ENCODE results near the gene ARFGEF2.
A peak's percentile ranks its signal among the peaks of the same experiment; 100 is the strongest.

The ARFGEF2 gene

GRCh38 chr20:48921168-48921882, at the start of gene ARFGEF2:
ARFGEF2 (plus strand) TSS chr20:48921711; CDS start chr20:48921890, 179 bp downstream.
- TF ChIP-seq CTCF (IDR thresholded peaks at IDR 0.05; ENCODE audit: borderline replicate concordance, insufficient read depth, low read depth, low read length), result no peak
- H3K4me3 ChIP-seq (ENCODE audit: low read depth, low read length), result peak within 1 kb of the TSS; percentile 80

- TF ChIP-seq CTCF (IDR thresholded peaks at IDR 0.05; ENCODE audit: borderline replicate concordance, insufficient read depth, low read depth, low read length), result no peak
- H3K4me3 ChIP-seq (ENCODE audit: low read depth, low read length), result no peak overlapping the region
Measured at GRCh38 chr20:48875233-48875913, 46.1 kb upstream of the ARFGEF2 start.

- H3K4me3 ChIP-seq (ENCODE audit: low read depth, low read length), result no peak overlapping the region
- TF ChIP-seq CTCF (IDR thresholded peaks at IDR 0.05; ENCODE audit: borderline replicate concordance, insufficient read depth, low read depth, low read length), result no peak
Measured at GRCh38 chr20:48875914-48876240, 45.6 kb upstream of the ARFGEF2 start.

DNA sequence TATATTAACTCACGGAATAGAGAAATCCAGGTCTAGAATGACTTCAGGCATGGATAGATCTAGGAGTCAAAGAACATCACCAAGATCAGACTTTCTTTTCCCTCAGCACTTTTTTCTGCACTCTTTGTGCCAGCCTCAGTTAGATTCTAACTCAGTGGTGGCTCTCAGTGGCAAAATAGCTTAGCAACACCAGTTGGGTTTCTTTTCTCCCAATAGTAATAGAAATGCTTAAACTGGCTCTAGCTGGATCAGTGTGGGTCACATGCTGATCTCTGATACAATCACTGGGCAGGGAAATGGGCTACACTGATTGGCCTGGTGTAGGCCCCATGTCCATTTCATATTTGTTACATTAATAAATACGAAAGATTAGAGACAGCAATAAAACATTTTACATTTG, 44.2 kb upstream of the ARFGEF2 start:
- TF ChIP-seq CTCF (IDR thresholded peaks at IDR 0.05; ENCODE audit: borderline replicate concordance, insufficient read depth, low read depth, low read length), result no peak
- no peak overlapping the region for H3K4me3 ChIP-seq (ENCODE audit: low read depth, low read length)

- TF ChIP-seq CTCF (IDR thresholded peaks at IDR 0.05; ENCODE audit: borderline replicate concordance, insufficient read depth, low read depth, low read length), result no peak
- no peak overlapping the region for H3K4me3 ChIP-seq (ENCODE audit: low read depth, low read length)
Measured at GRCh38 chr20:48878534-48879248, 42.8 kb upstream of the ARFGEF2 start.

GRCh38 chr20:48879612-48880245, 41.8 kb upstream of the ARFGEF2 start:
- H3K4me3 ChIP-seq (ENCODE audit: low read depth, low read length), result no peak overlapping the region
- no peak for TF ChIP-seq CTCF (IDR thresholded peaks at IDR 0.05; ENCODE audit: borderline replicate concordance, insufficient read depth, low read depth, low read length)

All from GM12875 (cell line).